Kidney (tissue), 14 donors: ENCODE results near the gene ADSS1. TPM values are rescaled to one million over a fixed set of nuclear protein-coding genes. Genes with fewer than 3 reads are reported as not detected.

Experiments used
- DNase-seq, 5 donors: peaks; one replicate each; pipeline ENCODE4 v3.0.0-alpha.2; 2013 to 2020
- FAIRE-seq: peaks from 2 replicates; lab custom pipeline; 2012; peaks lifted over from hg19 to GRCh38; lab: Jason Lieb, UNC
- H3K27ac ChIP-seq, 2 donors: one replicate each; pipeline ENCODE4 v1.7.0; 2013; ENCODE audit warnings: low read depth in 2 of 2, low read length in 2 of 2, inconsistent platforms in 1 of 2
- H3K27me3 ChIP-seq: one replicate; pipeline ENCODE4 v1.7.1; 2013; ENCODE audit warnings: low read length, inconsistent platforms; ENCODE audit not compliant: control insufficient read depth, insufficient read depth
- H3K36me3 ChIP-seq, 3 donors: one replicate each; pipeline versions ENCODE4 v1.7.0 to v1.7.1; 2013; ENCODE audit warnings: low read length in 3 of 3, control low read depth in 1 of 3, inconsistent platforms in 1 of 3; ENCODE audit not compliant: insufficient read depth in 3 of 3, control insufficient read depth in 2 of 3
- H3K4me1 ChIP-seq, 3 donors: one replicate each; pipeline versions ENCODE4 v1.7.0 to v1.7.1; 2013; ENCODE audit warnings: low read length in 3 of 3, inconsistent platforms in 1 of 3, low read depth in 1 of 3; ENCODE audit not compliant: control insufficient read depth in 2 of 3, insufficient read depth in 2 of 3
- H3K4me3 ChIP-seq, 3 donors: one replicate each; pipeline versions ENCODE4 v1.7.0 to v1.8.1; 2013; ENCODE audit warnings: low read length in 3 of 3, control low read depth in 1 of 3, inconsistent platforms in 1 of 3
- H3K9ac ChIP-seq, 3 donors: one replicate each; pipeline versions ENCODE4 v1.7.0 to v1.7.1; 2013; ENCODE audit warnings: low read length in 3 of 3, control low read depth in 1 of 3, inconsistent platforms in 1 of 3
- H3K9me3 ChIP-seq, 3 donors: one replicate each; pipeline versions ENCODE4 v1.7.0 to v1.7.1; 2013; ENCODE audit warnings: low read length in 3 of 3, control low read depth in 1 of 3, inconsistent platforms in 1 of 3; ENCODE audit not compliant: control insufficient read depth in 2 of 3, insufficient read depth in 1 of 3
- intact Hi-C: fragments of 100-400 bp; cut with DNase I; formaldehyde crosslinking; loops from one replicate; pipeline ENCODE4 v1.11.1; 2022
- polyA plus RNA-seq: library from polyadenylated mRNA; stranded (reverse); fragments of 350-450 nt; fragmentation: Illumina TruSeq; extraction: RNeasy Lipid Tissue Mini Kit (QIAGEN cat#74804); gene quantifications from one replicate; pipeline ENCODE4 v1.2.3, GENCODE V29; 2014; ENCODE audit warnings: low read depth, low replicate concordance; ENCODE audit not compliant: insufficient read depth
- total RNA-seq: library from RNA; stranded (reverse); fragmentation: NEBNext Ultra II Directional; extraction: Animal tissue kit (Norgen Biotek cat#: 25700); gene quantifications from one replicate; pipeline ENCODE4 v1.2.1, GENCODE V29; 2021
- TF ChIP-seq, protein P1 (sequence below): IDR thresholded peaks from 3 replicates; pipeline ENCODE4 v1.5.1; 2012; ENCODE audit warnings: mild to moderate bottlenecking, moderate library complexity, borderline replicate concordance; ENCODE audit not compliant: insufficient read depth; ENCODE audit errors: extremely low read depth
- donor health status: control.
- donor health status: control.
- donor health status: control.
- donor health status: control.
- donor health status: control.
- donor health status: DM: yes; HTN: yes; CAD: no.
- donor health status: Normal renal cell carcinoma (clear cell type).

Gene ADSS1
- total and polyA plus RNA-seq, 2 donors from 2014 or later: 7.5 to 16.5 TPM

DNA sequence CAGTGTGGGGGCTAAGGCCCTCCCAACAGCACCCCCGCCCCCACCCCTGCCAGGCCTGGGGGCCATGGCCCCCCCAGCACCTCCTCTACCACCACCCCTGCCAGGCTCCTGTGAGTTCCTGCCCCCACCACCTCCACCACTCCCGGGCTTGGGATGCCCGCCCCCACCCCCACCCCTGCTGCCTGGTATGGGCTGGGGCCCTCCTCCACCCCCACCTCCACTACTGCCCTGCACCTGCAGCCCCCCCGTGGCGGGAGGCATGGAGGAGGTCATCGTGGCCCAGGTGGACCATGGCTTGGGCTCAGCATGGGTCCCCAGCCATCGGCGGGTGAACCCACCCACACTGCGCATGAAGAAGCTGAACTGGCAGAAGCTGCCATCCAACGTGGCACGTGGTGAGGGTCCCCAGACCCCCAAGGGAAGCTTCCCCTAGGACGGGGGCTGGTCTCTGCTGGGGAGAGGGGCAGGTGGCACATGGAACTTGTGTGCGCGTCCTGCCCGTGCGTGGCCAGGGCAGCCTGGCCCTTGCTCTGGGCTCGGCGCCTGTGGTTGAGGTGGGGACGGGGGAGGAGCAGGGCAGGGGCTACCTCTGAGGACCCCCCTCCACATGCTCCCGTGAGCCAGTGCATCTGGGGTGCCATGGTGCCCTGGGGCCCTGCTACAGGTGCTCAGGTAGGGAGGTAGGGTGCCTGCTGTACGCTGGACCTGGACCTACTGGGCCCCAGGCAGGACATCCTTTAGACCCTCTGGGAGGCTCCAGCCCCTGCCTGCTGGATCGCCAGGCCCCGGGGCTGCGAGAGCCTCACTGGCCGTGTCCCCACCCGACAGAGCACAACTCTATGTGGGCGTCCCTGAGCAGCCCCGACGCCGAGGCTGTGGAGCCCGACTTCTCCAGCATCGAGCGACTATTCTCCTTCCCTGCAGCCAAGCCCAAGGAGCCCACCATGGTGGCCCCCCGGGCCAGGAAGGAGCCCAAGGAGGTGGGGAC, 16.1 kb upstream of the ADSS1 start:
- Histone ChIP-seq H3K4me1 (no peaks in the 10 kb centered on the region), H3K27ac (no peak overlapping the region), H3K9me3 (no peaks in the 10 kb centered on the region), H3K4me3 (no peak overlapping the region), H3K9ac (no peak overlapping the region), H3K27me3 (no peaks in the 10 kb centered on the region), H3K36me3 (peaks cover 2 to 14% (median 7%) of the 10 kb centered on the region in 3 donors)
- DNase-seq (no peak), FAIRE-seq (no peak)
- TF ChIP-seq, protein P1, sequence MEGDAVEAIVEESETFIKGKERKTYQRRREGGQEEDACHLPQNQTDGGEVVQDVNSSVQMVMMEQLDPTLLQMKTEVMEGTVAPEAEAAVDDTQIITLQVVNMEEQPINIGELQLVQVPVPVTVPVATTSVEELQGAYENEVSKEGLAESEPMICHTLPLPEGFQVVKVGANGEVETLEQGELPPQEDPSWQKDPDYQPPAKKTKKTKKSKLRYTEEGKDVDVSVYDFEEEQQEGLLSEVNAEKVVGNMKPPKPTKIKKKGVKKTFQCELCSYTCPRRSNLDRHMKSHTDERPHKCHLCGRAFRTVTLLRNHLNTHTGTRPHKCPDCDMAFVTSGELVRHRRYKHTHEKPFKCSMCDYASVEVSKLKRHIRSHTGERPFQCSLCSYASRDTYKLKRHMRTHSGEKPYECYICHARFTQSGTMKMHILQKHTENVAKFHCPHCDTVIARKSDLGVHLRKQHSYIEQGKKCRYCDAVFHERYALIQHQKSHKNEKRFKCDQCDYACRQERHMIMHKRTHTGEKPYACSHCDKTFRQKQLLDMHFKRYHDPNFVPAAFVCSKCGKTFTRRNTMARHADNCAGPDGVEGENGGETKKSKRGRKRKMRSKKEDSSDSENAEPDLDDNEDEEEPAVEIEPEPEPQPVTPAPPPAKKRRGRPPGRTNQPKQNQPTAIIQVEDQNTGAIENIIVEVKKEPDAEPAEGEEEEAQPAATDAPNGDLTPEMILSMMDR: no peak
- intact Hi-C loops: no loop called here

DNA sequence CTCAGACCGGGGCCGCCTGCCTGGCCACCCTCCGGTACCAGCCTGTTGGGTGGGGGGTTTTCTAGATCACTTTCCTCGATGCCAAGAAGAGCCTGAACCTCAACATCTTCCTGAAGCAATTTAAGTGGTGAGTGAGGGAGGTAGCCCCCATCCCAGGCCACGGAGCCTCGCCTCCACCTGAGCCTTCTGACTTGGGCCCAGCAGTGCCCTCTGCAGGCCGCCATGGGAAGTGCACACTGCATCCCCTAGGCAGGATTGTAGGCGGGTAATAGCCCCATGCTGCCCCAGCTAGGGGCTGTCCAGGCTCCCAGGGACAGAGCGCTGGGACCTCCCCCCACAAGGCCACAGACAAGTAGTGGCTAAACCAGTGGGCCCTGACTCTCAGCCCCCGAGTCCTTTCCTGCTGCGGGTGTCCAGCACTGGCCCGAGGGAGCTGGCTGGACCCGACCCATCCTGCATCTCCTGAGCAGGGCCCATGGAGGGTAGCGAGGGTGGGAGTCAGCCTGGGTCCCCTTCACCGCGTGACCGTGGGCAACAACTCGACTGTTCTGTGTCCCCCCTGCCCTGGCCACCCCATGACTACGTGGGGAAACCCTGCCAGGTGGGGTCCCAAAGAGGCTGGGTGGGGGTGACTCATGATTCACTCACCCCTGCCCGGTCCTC, 15.3 kb upstream of the ADSS1 start:
- intact Hi-C loops: no loop called here
- peak in 4 of 5 donors; percentile 81 to 86 (median 83) for DNase-seq
- Histone ChIP-seq H3K4me1 (no peaks in the 10 kb centered on the region), H3K9me3 (no peaks in the 10 kb centered on the region), H3K36me3 (peaks cover 2 to 14% (median 7%) of the 10 kb centered on the region in 3 donors), H3K9ac (peak overlapping the region in 1 of 3 donors; percentile 7), H3K27me3 (no peaks in the 10 kb centered on the region), H3K27ac (no peak overlapping the region), H3K4me3 (no peak overlapping the region)
- FAIRE-seq: no peak
- TF ChIP-seq, protein P1: peak; percentile 94

DNA sequence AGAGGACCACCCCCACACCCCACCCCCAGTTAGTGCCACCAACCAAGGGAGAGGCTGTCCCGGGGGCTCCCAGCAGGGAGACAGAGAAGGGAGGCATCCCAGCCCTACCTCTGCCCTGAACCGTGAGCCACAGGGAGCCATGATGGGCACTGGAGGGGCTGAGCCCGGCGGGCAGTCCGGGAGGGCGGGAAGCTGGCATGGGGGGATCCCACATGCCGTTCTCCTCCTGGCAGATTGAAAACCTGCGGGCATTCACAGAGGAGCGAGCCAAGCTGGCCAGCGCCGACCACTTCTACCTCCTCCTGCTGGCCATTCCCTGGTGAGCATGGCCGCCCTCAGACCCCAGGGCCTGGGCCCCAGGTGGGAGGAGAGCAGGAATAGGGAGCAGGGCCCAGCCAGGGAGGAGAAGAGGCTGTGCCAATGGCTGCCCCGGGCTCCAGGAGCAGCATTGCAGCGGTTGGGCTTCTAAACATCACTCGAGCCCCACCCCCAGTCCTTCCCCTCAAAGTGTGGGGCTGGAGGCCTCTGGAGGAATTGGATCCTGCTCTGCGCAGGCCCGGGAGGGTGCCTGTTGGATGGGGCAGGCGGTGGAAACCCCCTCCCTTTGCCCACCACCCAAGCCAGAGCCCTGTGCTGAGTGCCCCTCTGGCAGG, 14.5 kb upstream of the ADSS1 start:
- Histone ChIP-seq H3K9ac (no peak overlapping the region), H3K27ac (no peak overlapping the region), H3K27me3 (no peaks in the 10 kb centered on the region), H3K4me1 (no peaks in the 10 kb centered on the region), H3K9me3 (no peaks in the 10 kb centered on the region), H3K36me3 (peaks cover 2 to 11% (median 4%) of the 10 kb centered on the region in 3 donors), H3K4me3 (no peak overlapping the region)
- intact Hi-C loops: no loop called here
- TF ChIP-seq, protein P1: no peak
- DNase-seq: no peak
- no peak for FAIRE-seq
